HG02870 (cell line): ENCODE results near the gene DDR2.

Experiments
- ATAC-seq: cut with Tn5 transposase; IDR thresholded peaks from one replicate; pipeline ENCODE4 v1.9.1; 2021; ENCODE audit warnings: mild to moderate bottlenecking, moderate library complexity; ENCODE audit not compliant: unreplicated experiment

Gene DDR2

DNA sequence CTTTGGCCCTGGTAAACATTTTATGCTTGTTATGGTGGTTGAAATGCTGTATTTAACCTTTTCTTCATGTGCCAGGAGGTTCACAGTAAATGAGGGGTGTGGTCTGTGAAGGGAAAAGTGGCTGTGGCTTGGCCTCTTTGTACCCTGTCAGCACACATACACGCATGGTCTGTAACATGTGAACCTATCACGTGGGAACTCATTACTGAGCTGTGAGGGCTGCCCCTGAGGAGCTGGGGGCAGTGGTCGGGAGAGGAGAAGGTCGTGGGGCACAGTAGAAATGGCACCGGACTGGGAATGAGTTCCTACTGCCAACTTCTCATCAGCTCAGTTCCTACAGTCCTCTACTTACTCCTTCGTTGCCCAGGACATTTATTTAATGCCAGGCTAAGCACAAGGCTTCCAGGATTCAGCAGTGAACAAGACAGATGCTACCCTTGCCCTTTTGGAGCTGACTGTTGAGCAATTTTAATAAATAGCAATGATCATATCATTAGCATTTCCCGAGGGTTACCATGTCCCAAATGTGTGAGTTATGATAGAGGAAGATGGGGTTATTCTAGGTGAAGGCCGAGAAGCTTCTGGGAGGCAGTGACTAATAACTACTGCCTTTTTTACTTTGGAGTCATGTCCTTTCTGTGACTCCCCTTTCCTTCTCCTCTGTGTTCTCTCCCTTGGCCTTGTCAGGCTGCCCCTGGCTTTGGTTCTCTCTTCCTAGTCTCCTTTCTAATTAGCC is 38.8 kb downstream of the DDR2 start:
- ATAC-seq = no peak

GRCh38 chr1:162671664-162672410 is 39.6 kb downstream of the DDR2 start:
- ATAC-seq = no peak

- no peak for ATAC-seq
Measured at GRCh38 chr1:162672622-162673260, 40.5 kb downstream of the DDR2 start.

GRCh38 chr1:162674034-162674608 is 41.9 kb downstream of the DDR2 start:
- ATAC-seq = no peak

DNA sequence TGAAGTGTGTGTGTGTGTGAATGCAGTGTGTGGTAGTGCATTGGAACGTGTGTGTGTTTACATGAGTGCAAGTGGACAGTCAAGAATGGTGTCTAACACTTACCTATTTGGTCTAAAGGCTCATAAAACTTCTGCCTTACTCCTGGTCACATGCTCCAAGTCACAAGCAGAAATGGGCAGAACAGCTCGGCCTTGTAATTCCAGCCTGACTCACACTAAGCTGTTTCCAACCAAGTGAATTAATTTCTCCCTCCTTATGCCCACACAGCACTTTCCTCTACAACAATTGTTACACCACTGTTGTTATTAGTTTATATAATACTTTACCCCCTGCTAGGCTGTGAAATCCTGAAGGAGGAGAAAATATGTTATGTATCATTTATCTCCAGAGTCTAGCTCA is 43.8 kb downstream of the DDR2 start:
- ATAC-seq = no peak

- ATAC-seq = no peak
Measured at GRCh38 chr1:162676750-162677149, 44.5 kb downstream of the DDR2 start.

DNA sequence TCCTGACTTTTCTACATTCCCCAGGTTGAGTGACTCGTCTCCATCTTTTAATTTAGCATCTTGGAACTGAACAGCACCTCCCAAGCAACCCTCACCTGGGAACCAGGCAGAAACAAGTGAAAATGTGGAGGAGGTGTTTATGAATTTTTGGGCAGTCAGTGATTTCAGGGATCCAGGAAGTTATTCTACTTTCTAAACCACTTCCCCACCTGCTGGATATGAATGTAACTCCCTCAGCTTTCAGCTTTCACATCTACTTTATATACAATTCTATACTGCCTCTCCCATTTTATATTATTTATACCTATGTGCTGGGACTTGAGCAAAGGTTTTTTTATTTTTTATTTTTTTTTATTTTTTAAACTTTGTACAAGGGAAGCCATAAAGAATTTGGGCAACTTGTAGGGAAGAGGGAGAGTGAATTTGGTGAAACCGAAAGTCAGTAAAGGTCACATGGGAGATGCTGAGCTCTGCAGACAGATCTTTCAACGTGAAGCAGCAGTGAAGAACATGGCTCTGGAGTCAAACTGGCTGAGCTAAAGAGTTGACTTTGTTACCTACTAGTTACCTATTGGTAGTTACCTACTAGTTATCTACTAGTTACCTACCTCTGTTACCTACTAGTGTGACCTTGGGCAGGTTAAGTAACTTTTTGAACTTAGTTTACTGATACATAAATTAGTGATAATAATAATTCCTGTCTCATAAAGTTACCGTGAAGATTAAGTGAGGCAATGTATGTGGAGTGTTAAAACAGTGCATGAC is 45.5 kb downstream of the DDR2 start:
- ATAC-seq = no peak

GRCh38 chr1:162678439-162678838 is 46.2 kb downstream of the DDR2 start:
- ATAC-seq = no peak

GRCh38 chr1:162679298-162679697 is 47.0 kb downstream of the DDR2 start:
- ATAC-seq = no peak

DNA sequence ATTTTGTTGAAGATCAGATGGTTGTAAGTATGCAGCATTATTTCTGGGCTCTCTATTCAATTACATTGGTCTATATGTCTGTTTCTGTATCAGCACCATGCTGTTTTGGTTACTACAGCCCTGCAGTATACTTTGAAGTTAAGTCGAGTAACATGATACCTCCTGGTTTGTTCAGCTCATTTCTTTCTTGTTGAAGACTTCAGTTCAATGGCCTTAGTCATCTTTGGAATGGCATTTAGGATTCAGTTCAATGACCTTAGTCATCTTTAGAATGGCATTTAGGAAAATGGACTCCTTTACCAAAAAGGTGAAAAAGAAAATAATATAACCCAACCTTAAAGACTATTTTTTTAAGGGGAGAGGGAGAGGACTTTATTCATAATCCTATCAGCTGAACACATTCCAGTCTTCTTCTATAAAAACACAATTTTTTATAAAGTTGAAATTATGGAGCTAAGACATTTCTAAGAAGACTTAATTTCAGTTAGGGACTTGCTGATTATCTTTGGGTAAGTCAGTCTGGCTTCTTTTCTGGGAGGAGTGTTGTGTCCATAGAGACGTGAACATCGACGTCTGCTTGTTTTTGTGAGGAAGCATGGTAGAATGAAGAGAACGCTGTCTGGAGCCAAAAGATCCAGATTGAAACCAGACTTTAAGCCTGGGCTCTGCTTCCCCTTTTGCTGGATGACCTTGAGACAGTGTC is 48.3 kb downstream of the DDR2 start:
- no peak for ATAC-seq

- ATAC-seq = no peak
Measured at GRCh38 chr1:162681122-162681436, 48.8 kb downstream of the DDR2 start.

GRCh38 chr1:162682013-162682419 is 49.8 kb downstream of the DDR2 start:
- ATAC-seq = no peak

DNA sequence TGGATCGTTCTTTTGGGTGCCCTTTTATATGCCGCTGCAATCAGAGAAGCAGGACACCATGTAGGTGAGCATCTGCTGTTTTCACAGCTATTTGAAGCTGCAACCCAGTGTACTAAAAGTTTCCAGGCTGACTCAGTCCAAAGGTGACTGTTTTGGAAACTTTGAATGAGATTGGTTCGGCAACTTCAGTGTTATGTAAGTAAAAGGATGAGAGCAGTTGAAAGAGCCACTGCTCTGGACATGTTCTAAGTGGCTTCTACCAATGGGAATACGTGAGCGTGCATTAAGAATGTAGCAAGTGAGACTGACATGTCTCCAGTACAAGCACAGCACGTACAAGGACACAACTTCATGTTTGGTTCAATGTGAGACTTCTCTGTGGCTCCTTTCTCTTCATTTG is 55.6 kb downstream of the DDR2 start:
- ATAC-seq = no peak

DNA sequence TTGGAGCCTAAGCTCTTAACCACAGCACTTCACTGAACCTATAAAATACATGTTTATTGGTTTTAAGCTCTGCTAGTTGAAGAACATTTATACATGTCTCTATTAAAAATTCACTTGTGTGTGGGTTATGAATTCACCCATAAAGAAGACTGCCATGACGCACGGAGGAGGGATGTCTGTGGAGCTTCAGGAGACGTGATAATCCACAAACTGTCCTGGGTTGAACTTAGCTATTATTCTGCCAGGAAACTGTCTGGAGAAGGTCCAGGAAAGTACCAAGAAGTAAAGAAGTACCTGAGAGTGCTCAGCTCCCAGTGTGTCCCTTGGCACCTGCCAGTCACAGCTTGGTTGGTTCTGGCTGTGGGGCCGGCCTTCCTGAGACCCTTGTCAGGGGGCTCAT is 56.3 kb downstream of the DDR2 start:
- ATAC-seq = no peak

DNA sequence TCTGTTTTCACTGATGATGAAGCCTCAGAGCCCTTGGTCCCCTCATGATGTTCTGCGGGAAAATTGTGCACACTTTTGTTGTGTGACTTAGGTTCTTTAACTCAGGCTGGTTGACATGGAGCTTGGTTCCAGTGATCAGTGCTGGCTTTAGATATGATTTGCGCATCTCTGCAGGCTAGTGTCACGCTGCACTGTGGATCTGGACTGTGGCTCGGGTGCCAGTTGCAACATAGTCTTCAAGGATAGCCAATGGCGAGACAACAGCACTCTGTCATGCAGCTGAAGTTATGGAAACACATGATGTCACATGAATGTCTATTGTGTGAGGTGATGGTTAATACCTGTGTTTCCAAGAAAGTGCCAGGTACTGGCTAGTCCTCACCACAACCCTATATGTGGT is 56.7 kb downstream of the DDR2 start:
- no peak for ATAC-seq

- ATAC-seq = no peak
Measured at GRCh38 chr1:162689745-162690671, 57.7 kb downstream of the DDR2 start.

DNA sequence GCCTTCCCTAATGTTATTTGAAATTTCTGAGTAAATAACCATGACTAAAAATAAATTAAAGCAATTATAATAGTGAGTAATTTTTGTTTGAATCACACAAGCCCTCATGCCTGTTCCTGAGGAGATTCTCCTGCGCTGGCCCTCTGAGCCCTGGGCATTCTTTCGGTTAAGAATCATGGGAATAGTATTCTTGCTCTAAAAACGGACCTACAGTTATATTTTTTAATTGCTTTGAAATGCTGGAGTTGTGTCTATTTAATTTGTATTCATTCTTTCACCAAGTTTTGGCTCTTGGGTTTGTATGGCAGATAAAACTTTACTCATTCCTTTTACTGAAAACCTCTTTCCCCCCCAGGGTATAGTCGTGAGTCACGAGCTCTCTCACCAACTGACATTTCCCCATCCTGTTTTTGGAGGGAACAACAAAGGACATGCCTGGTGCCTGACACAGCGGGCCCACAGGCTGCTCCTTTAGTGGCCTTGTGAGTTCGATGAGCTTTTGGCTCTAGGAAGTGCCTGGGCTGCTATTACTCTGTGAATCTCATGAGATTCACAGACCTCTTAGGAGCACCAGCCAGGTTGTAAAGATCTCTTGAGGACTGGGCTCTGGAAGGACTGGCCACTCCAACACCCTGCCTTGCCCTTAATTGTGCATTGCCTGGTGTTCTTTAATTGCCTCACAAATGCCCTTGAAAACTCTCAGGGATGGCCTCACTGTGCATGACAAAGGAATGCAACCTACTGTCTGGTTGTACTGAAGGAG is 58.6 kb downstream of the DDR2 start:
- no peak for ATAC-seq

DNA sequence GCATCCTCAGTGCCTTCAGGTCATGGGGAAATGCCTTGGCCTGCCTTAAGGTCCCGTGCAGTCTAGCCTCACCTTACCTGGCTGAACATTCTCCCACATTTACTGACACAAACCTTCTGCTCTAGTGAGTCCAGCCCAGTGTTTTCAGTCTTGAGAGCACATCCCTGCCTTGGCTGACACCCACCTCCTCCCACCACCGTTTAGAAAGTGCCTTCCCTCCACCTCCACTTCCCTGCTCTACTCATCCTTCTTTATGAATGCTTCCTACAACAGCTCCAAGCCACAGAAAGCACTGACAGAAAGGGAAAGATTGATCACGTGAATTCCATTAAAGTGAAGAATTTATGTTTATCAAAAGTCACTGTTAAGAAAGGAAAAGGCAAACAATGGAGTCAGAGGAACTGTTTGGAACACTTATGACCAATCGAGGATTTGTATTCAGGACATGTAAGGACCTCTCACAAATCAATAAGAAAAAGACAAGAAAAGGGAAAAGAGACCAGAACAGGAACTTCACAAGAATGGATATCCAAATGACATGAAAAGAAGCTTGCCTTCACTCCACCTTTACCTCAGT is 59.8 kb downstream of the DDR2 start:
- ATAC-seq = no peak
